IMR-90 (cell line): ENCODE results near the gene GALNT17. TPM values are rescaled to one million over a fixed set of nuclear protein-coding genes. Genes with fewer than 3 reads are reported as not detected.

Experiments
- ATAC-seq: fragments of 200-7000 bp; cut with Tn5 transposase; 2 replicates; pipeline ENCODE4 v1.9.1; 2020; ENCODE audit warnings: low read depth, mild to moderate bottlenecking, moderate library complexity
- BruUV-seq: library from RNA; stranded (reverse); fragments of 400-500 nt; replicated peaks from 2 replicates; lab custom pipeline; 2021; lab: Mats Ljungman, UMichigan
- CTCF ChIA-PET: fragments of 300-600 bp; formaldehyde crosslinking; extraction: SDS; loops from one replicate; lab custom pipeline; 2021; ENCODE audit warnings: antibody characterized with exemption; lab: Yijun Ruan, JAX
- POLR2A ChIA-PET: fragments of 300-600 bp; sonication (Branson Sonifier 250); formaldehyde crosslinking; loops from one replicate; lab custom pipeline; 2022; ENCODE audit warnings: antibody characterized with exemption; ENCODE audit not compliant: unreplicated experiment; lab: Charles Lee
- DNase-seq: peaks from one replicate; pipeline ENCODE4 v3.0.0; 2013
- H2AFZ ChIP-seq: replicated peaks from 2 replicates; pipeline ENCODE3; 2013; ENCODE audit warnings: low read length, mild to moderate bottlenecking; ENCODE audit not compliant: poor library complexity
- H2AK5ac ChIP-seq: 2 replicates; pipeline ENCODE4 v1.6.1; 2013; ENCODE audit warnings: low read depth, low read length, inconsistent platforms
- H2AK9ac ChIP-seq: replicated peaks from 2 replicates; pipeline ENCODE3; 2013; ENCODE audit warnings: mild to moderate bottlenecking, low read depth, low read length, moderate library complexity; ENCODE audit not compliant: poor library complexity
- H2BK120ac ChIP-seq: 2 replicates; pipeline ENCODE4 v1.6.1; 2013; ENCODE audit warnings: low read depth, low read length, inconsistent platforms
- H2BK15ac ChIP-seq: 3 replicates; pipeline ENCODE4 v1.6.1; 2013; ENCODE audit warnings: low read depth, low read length, inconsistent platforms
- H2BK20ac ChIP-seq: 2 replicates; pipeline ENCODE4 v1.6.1; 2013; ENCODE audit warnings: low read depth, mild to moderate bottlenecking, inconsistent platforms, low read length, moderate library complexity
- H2BK5ac ChIP-seq: 2 replicates; pipeline ENCODE4 v1.6.1; 2013; ENCODE audit warnings: mild to moderate bottlenecking, low read depth, low read length, inconsistent platforms; ENCODE audit not compliant: poor library complexity, severe bottlenecking
- H3K14ac ChIP-seq: replicated peaks from 2 replicates; pipeline ENCODE4 v1.6.1; 2013; ENCODE audit warnings: low read depth, low read length, inconsistent platforms
- H3K18ac ChIP-seq: 2 replicates; pipeline ENCODE4 v1.6.1; 2013; ENCODE audit warnings: low read depth, low read length, control low read depth
- H3K23ac ChIP-seq: 2 replicates; pipeline ENCODE4 v1.6.1; 2013; ENCODE audit warnings: low read depth, low read length, inconsistent platforms
- H3K27ac ChIP-seq: 2 replicates; pipeline ENCODE4 v1.5.1; 2013; ENCODE audit warnings: mild to moderate bottlenecking, control low read depth, low read length; ENCODE audit not compliant: insufficient read depth
- H3K27me3 ChIP-seq: 2 replicates; pipeline ENCODE4 v1.6.1; 2013; ENCODE audit warnings: low read length; ENCODE audit not compliant: control insufficient read depth, insufficient read depth
- H3K36me3 ChIP-seq: 2 replicates; pipeline ENCODE4 v1.6.1; 2013; ENCODE audit warnings: low read length, mixed read lengths; ENCODE audit not compliant: control insufficient read depth, insufficient read depth
- H3K4ac ChIP-seq: 2 replicates; pipeline ENCODE4 v1.6.1; 2013; ENCODE audit warnings: low read depth, low read length, inconsistent platforms
- H3K4me1 ChIP-seq: 2 replicates; pipeline ENCODE4 v1.6.1; 2013; ENCODE audit warnings: low read length, mixed read lengths; ENCODE audit not compliant: control insufficient read depth, insufficient read depth
- H3K4me2 ChIP-seq: 2 replicates; pipeline ENCODE4 v1.6.1; 2013; ENCODE audit warnings: low read depth, mild to moderate bottlenecking, control low read depth, low read length, moderate library complexity
- H3K4me3 ChIP-seq: 2 replicates; pipeline ENCODE4 v1.5.1; 2013; ENCODE audit warnings: low read depth, mild to moderate bottlenecking, control low read depth, low read length, moderate library complexity; ENCODE audit not compliant: insufficient read depth
- H3K56ac ChIP-seq: 2 replicates; pipeline ENCODE4 v1.6.1; 2013; ENCODE audit warnings: low read length, inconsistent platforms; ENCODE audit not compliant: insufficient read depth; ENCODE audit errors: extremely low read depth
- H3K79me1 ChIP-seq, 2 experiments: 2 replicates each; pipeline ENCODE4 v1.6.1; 2013; ENCODE audit warnings: low read length in 2 of 2, inconsistent platforms in 1 of 2, low read depth in 1 of 2
- H3K9ac ChIP-seq: 2 replicates; pipeline ENCODE4 v1.6.1; 2013; ENCODE audit warnings: low read depth, low read length, control low read depth
- H3K9me1 ChIP-seq: 2 replicates; pipeline ENCODE4 v1.6.1; 2013; ENCODE audit warnings: low read length, inconsistent platforms; ENCODE audit not compliant: insufficient read depth
- H3K9me3 ChIP-seq: 2 replicates; pipeline ENCODE4 v1.6.1; 2013; ENCODE audit warnings: low read length; ENCODE audit not compliant: control insufficient read depth, insufficient read depth
- H4K20me1 ChIP-seq: 2 replicates; pipeline ENCODE4 v1.6.1; 2013; ENCODE audit warnings: low read length, inconsistent platforms; ENCODE audit not compliant: insufficient read depth
- H4K5ac ChIP-seq: 2 replicates; pipeline ENCODE4 v1.6.1; 2013; ENCODE audit warnings: mild to moderate bottlenecking, low read depth, low read length, control low read depth
- H4K8ac ChIP-seq, 2 experiments: 2 replicates each; pipeline ENCODE4 v1.6.1; 2013; ENCODE audit warnings: low read depth in 2 of 2, low read length in 2 of 2, control low read depth in 1 of 2, inconsistent platforms in 1 of 2
- H4K91ac ChIP-seq: 2 replicates; pipeline ENCODE4 v1.6.1; 2013; ENCODE audit warnings: low read depth, low read length, inconsistent platforms; ENCODE audit not compliant: insufficient read depth
- BHLHE40 ChIP-seq: fragments of 150-350 bp; IDR thresholded peaks from 2 replicates; pipeline ENCODE4 v1.6.1; 2016; ENCODE audit warnings: mild to moderate bottlenecking, low read depth, low read length
- CTCF ChIP-seq: conservative IDR thresholded peaks from 2 replicates; pipeline ENCODE4 v1.5.1; 2012; ENCODE audit warnings: mild to moderate bottlenecking, low read depth, low read length, improper control_type of control experiment
- ELK1 ChIP-seq: fragments of 150-350 bp; IDR thresholded peaks from 2 replicates; pipeline ENCODE4 v1.6.1; 2016; ENCODE audit warnings: low read depth, mild to moderate bottlenecking, low read length, moderate library complexity, borderline replicate concordance
- FOS ChIP-seq: fragments of 150-350 bp; IDR thresholded peaks from 2 replicates; pipeline ENCODE4 v1.6.1; 2016; ENCODE audit warnings: low read depth, low read length
- MAZ ChIP-seq: IDR thresholded peaks from 2 replicates; pipeline ENCODE4 v1.6.1; 2012; ENCODE audit warnings: low read depth, mild to moderate bottlenecking, low read length, improper control_type of control experiment, moderate library complexity, borderline replicate concordance
- MXI1 ChIP-seq: IDR thresholded peaks from 2 replicates; pipeline ENCODE4 v1.6.1; 2012; ENCODE audit warnings: low read depth, mild to moderate bottlenecking, low read length, moderate library complexity, borderline replicate concordance
- POLR2A ChIP-seq: IDR thresholded peaks from 2 replicates; pipeline ENCODE4 v1.6.1; 2012; ENCODE audit warnings: mild to moderate bottlenecking, low read depth, low read length
- RAD21 ChIP-seq: IDR thresholded peaks from 2 replicates; pipeline ENCODE4 v1.6.1; 2012; ENCODE audit warnings: low read length, improper control_type of control experiment
- RFX5 ChIP-seq: IDR thresholded peaks from 2 replicates; pipeline ENCODE4 v1.8.0; 2012; ENCODE audit warnings: low read depth, mild to moderate bottlenecking, low read length, moderate library complexity
- SMC3 ChIP-seq: fragments of 150-350 bp; IDR thresholded peaks from 2 replicates; pipeline ENCODE4 v1.6.1; 2016; ENCODE audit warnings: low read depth, mild to moderate bottlenecking, antibody characterized with exemption, low read length, moderate library complexity
- WGBS, 2 experiments: methylation state at CpG; one replicate each; pipeline versions ENCODE4 v1.1.5 to v1.1.7; 2013; ENCODE audit warnings: missing lambda C conversion rate in 2 of 2; ENCODE audit not compliant: insufficient read length in 1 of 2; ENCODE audit errors: extremely low coverage in 2 of 2; 5-methylcytosine and 5-hydroxymethylcytosine counted together
- dilution Hi-C: fragments of 300-500 bp; cut with HindIII; formaldehyde crosslinking; loops from one replicate; pipeline ENCODE4 v1.14.3; 2018; ENCODE audit warnings: low sequenced_read_pairs; ENCODE audit not compliant: unreplicated experiment
- in situ Hi-C: fragments of 300-500 bp; cut with MboI; formaldehyde crosslinking; loops from 3 replicates; pipeline ENCODE4 v1.14.3; 2019; ENCODE audit warnings: low sequenced_read_pairs, inconsistent platforms, mixed read lengths
- intact Hi-C: fragments of 100-400 bp; cut with micrococcal nuclease; formaldehyde crosslinking; loops from 2 replicates; pipeline ENCODE4 v1.10.0; 2022
- polyA plus RNA-seq, 3 experiments: library from polyadenylated mRNA; depleted of rRNA; stranded (reverse); fragments of >200 nt; gene quantifications; 2 replicates each; pipeline ENCODE4 v1.2.3, GENCODE V29; 2012; ENCODE audit warnings: low replicate concordance in 1 of 3
- total RNA-seq: library from RNA; depleted of rRNA; stranded (reverse); fragments of >200 nt; gene quantifications from 2 replicates; pipeline ENCODE4 v1.2.3, GENCODE V29; 2012

Gene GALNT17
- total and polyA plus RNA-seq, 2 of the 4 experiments (the other 2 are of a cell fraction), result not detected

GRCh38 chr7:71430246-71430645 is 298.3 kb downstream of the GALNT17 start:
- H3K9me1 ChIP-seq, result no peaks in the 10 kb centered on the region
- no peak overlapping the region for H3K27ac ChIP-seq
- H3K4me2 ChIP-seq, result no peak overlapping the region
- H2AFZ ChIP-seq, result no peak overlapping the region
- H3K9ac ChIP-seq, result no peak overlapping the region
- in situ Hi-C loops (no loop called here), intact Hi-C loops (no loop called here), dilution Hi-C loops (no loop called here)
- no TSS peak for BruUV-seq
- DNase-seq, result no peak
- H3K18ac ChIP-seq, result no peak overlapping the region
- CTCF ChIA-PET, result no interaction called here
- TF ChIP-seq RFX5 (no peak), BHLHE40 (no peak), POLR2A (no peak), SMC3 (no peak), ELK1 (no peak), RAD21 (no peak), MAZ (no peak), FOS (no peak), CTCF (no peak), MXI1 (no peak)
- POLR2A ChIA-PET, result no interaction called here
- H2AK9ac ChIP-seq, result no peak overlapping the region
- 17% methylated on average over 1 of the region's 1 CpG; no CpG with 5 or more reads in 1 of the 2 experiments for WGBS, 2 experiments
- H3K79me1 ChIP-seq, result no peaks in the 10 kb centered on the region
- H4K20me1 ChIP-seq, result no peaks in the 10 kb centered on the region
- no peaks in the 10 kb centered on the region for H3K36me3 ChIP-seq
- H3K4ac ChIP-seq, result no peak overlapping the region
- no peak overlapping the region for H2BK120ac ChIP-seq
- H3K23ac ChIP-seq, result no peak overlapping the region
- ATAC-seq, result no peak
- H4K91ac ChIP-seq, result no peak overlapping the region
- H4K8ac ChIP-seq, result no peak overlapping the region
- no peak overlapping the region for H2BK5ac ChIP-seq
- H3K56ac ChIP-seq, result no peak overlapping the region
- no peak overlapping the region for H3K14ac ChIP-seq
- peaks cover 18% of the 10 kb centered on the region for H3K9me3 ChIP-seq
- no peaks in the 10 kb centered on the region for H3K4me1 ChIP-seq
- H2AK5ac ChIP-seq, result no peak overlapping the region
- no peak overlapping the region for H3K4me3 ChIP-seq
- H2BK20ac ChIP-seq, result no peak overlapping the region
- H3K27me3 ChIP-seq, result no peaks in the 10 kb centered on the region
- no peak overlapping the region for H2BK15ac ChIP-seq
- no peak overlapping the region for H4K5ac ChIP-seq
